H9 (cell line): ENCODE data around the gene MTARC1. TPM values are rescaled to one million over a fixed set of nuclear protein-coding genes. Genes with fewer than 3 reads are reported as not detected.

ENCODE experiments used
- DNase-seq: peaks from one replicate; pipeline ENCODE4 v3.0.0-alpha.2; 2017
- H2AFZ ChIP-seq: one replicate; pipeline ENCODE4 v1.6.1; 2013; ENCODE audit warnings: mild to moderate bottlenecking, low read length, control low read depth, moderate library complexity
- H2AK5ac ChIP-seq: 2 replicates; pipeline ENCODE4 v1.6.1; 2013; ENCODE audit warnings: low read length, control low read depth, mixed read lengths; ENCODE audit not compliant: insufficient read length
- H2BK120ac ChIP-seq: one replicate; pipeline ENCODE4 v1.6.1; 2013; ENCODE audit warnings: low read depth, mild to moderate bottlenecking, low read length, control low read depth, inconsistent platforms; ENCODE audit not compliant: poor library complexity, severe bottlenecking
- H2BK12ac ChIP-seq: 2 replicates; pipeline ENCODE4 v1.6.1; 2013; ENCODE audit warnings: low read length, control low read depth, mixed read lengths, low read depth; ENCODE audit not compliant: insufficient read length
- H2BK15ac ChIP-seq: 2 replicates; pipeline ENCODE4 v1.6.1; 2013; ENCODE audit warnings: low read depth, low read length, control low read depth
- H2BK20ac ChIP-seq: one replicate; pipeline ENCODE4 v1.6.1; 2013; ENCODE audit warnings: low read depth, mild to moderate bottlenecking, low read length, control low read depth, inconsistent platforms; ENCODE audit not compliant: poor library complexity, severe bottlenecking
- H2BK5ac ChIP-seq: 2 replicates; pipeline ENCODE4 v1.6.1; 2013; ENCODE audit warnings: low read length, control low read depth, mixed read lengths; ENCODE audit not compliant: insufficient read length
- H3K14ac ChIP-seq: 2 replicates; pipeline ENCODE4 v1.6.1; 2013; ENCODE audit warnings: low read length, control low read depth; ENCODE audit not compliant: insufficient read depth
- H3K18ac ChIP-seq: 2 replicates; pipeline ENCODE4 v1.6.1; 2013; ENCODE audit warnings: low read depth, mild to moderate bottlenecking, mixed read lengths, low read length, control low read depth; ENCODE audit not compliant: insufficient read length
- H3K23ac ChIP-seq: 2 replicates; pipeline ENCODE4 v1.6.1; 2013; ENCODE audit warnings: low read length, control low read depth, mixed read lengths, low read depth; ENCODE audit not compliant: insufficient read length
- H3K23me2 ChIP-seq: 2 replicates; pipeline ENCODE4 v1.6.1; 2013; ENCODE audit warnings: low read depth, mild to moderate bottlenecking, mixed read lengths, low read length, control low read depth; ENCODE audit not compliant: insufficient read length, poor library complexity, severe bottlenecking
- H3K27ac ChIP-seq: 2 replicates; pipeline ENCODE4 v1.5.1; 2013; ENCODE audit warnings: low read length, control low read depth, mixed read lengths, low read depth; ENCODE audit not compliant: insufficient read length
- H3K27me3 ChIP-seq: 2 replicates; pipeline ENCODE4 v1.6.1; 2013; ENCODE audit warnings: low read length, control low read depth, inconsistent platforms; ENCODE audit not compliant: insufficient read depth
- H3K4ac ChIP-seq: 2 replicates; pipeline ENCODE4 v1.6.1; 2013; ENCODE audit warnings: low read depth, mild to moderate bottlenecking, control low read depth, inconsistent platforms, low read length, moderate library complexity
- H3K4me1 ChIP-seq: 2 replicates; pipeline ENCODE4 v1.6.1; 2013; ENCODE audit warnings: low read length, control low read depth, inconsistent platforms; ENCODE audit not compliant: insufficient read depth
- H3K4me2 ChIP-seq: 2 replicates; pipeline ENCODE4 v1.6.1; 2013; ENCODE audit warnings: low read length, control low read depth, mixed read lengths; ENCODE audit not compliant: insufficient read length, insufficient read depth
- H3K56ac ChIP-seq: 2 replicates; pipeline ENCODE4 v1.6.1; 2013; ENCODE audit warnings: low read depth, mild to moderate bottlenecking, mixed read lengths, low read length, control low read depth; ENCODE audit not compliant: insufficient read length
- H3K79me1 ChIP-seq: 2 replicates; pipeline ENCODE4 v1.6.1; 2013; ENCODE audit warnings: low read depth, mild to moderate bottlenecking, moderate library complexity, low read length, control low read depth, inconsistent platforms; ENCODE audit not compliant: insufficient read depth, poor library complexity, severe bottlenecking
- H3K79me2 ChIP-seq: 2 replicates; pipeline ENCODE4 v1.6.1; 2013; ENCODE audit warnings: low read length, control low read depth, inconsistent platforms; ENCODE audit not compliant: insufficient read depth
- H3K9ac ChIP-seq: 2 replicates; pipeline ENCODE4 v1.6.1; 2013; ENCODE audit warnings: low read length, control low read depth, mixed read lengths; ENCODE audit not compliant: insufficient read length; ENCODE audit errors: extremely low read depth
- H3K9me3 ChIP-seq: one replicate; pipeline ENCODE4 v1.6.1; 2013; ENCODE audit warnings: low read depth, low read length, inconsistent platforms; ENCODE audit not compliant: control insufficient read depth
- H3T11ph ChIP-seq: one replicate; pipeline ENCODE4 v1.6.1; 2013; ENCODE audit warnings: mild to moderate bottlenecking, low read length, control low read depth, inconsistent platforms
- H4K20me1 ChIP-seq: one replicate; pipeline ENCODE4 v1.6.1; 2013; ENCODE audit not compliant: control insufficient read depth, insufficient read length, insufficient read depth
- H4K5ac ChIP-seq: 2 replicates; pipeline ENCODE4 v1.6.1; 2013; ENCODE audit warnings: low read depth, mild to moderate bottlenecking, mixed read lengths, low read length, control low read depth; ENCODE audit not compliant: insufficient read length
- H4K8ac ChIP-seq: replicated peaks from 2 replicates; pipeline ENCODE4 v1.6.1; 2013; ENCODE audit warnings: low read length, control low read depth, mixed read lengths, low read depth; ENCODE audit not compliant: insufficient read length
- H4K91ac ChIP-seq: 2 replicates; pipeline ENCODE4 v1.6.1; 2013; ENCODE audit warnings: low read depth, mild to moderate bottlenecking, moderate library complexity, mixed read lengths, low read length, control low read depth; ENCODE audit not compliant: insufficient read length
- H3K27ac Mint-ChIP-seq, 3 experiments: 2 replicates in 2 of 3; 3 replicates in 1 of 3; pipeline ENCODE4 v1.8.0; 2020 to 2021; ENCODE audit warnings: mixed read lengths in 3 of 3, mild to moderate bottlenecking in 1 of 3, moderate library complexity in 1 of 3
- H3K27me3 Mint-ChIP-seq: 2 replicates; pipeline ENCODE4 v1.8.0; 2021; ENCODE audit warnings: low read depth, mild to moderate bottlenecking, moderate library complexity, mixed read lengths
- H3K36me3 Mint-ChIP-seq, 3 experiments: 2 replicates in 2 of 3; 3 replicates in 1 of 3; pipeline ENCODE4 v1.8.0; 2020 to 2021; ENCODE audit warnings: low read depth in 3 of 3, mixed read lengths in 3 of 3; ENCODE audit not compliant: insufficient read depth in 1 of 3
- H3K4me1 Mint-ChIP-seq, 2 experiments: 2 replicates each; pipeline ENCODE4 v1.8.0; 2020; ENCODE audit warnings: mixed read lengths in 2 of 2
- H3K4me3 Mint-ChIP-seq, 2 experiments: 2 replicates in 1 of 2; 3 replicates in 1 of 2; pipeline ENCODE4 v1.8.0; 2020 to 2021; ENCODE audit warnings: mild to moderate bottlenecking in 2 of 2, mixed read lengths in 2 of 2, moderate library complexity in 1 of 2
- H3K9me3 Mint-ChIP-seq, 2 experiments: 2 replicates in 1 of 2; 3 replicates in 1 of 2; pipeline ENCODE4 v1.8.0; 2020; ENCODE audit warnings: mild to moderate bottlenecking in 2 of 2, mixed read lengths in 2 of 2, moderate library complexity in 1 of 2
- WGBS: extraction: QIAGEN DNeasy Blood & Tissue Kit; methylation state at CpG from one replicate; pipeline ENCODE4 v1.1.7; 2013; ENCODE audit warnings: missing lambda C conversion rate, low lambda C conversion rate, mixed read lengths; ENCODE audit not compliant: insufficient read length; ENCODE audit errors: extremely low coverage; 5-methylcytosine and 5-hydroxymethylcytosine counted together
- total RNA-seq: library from RNA; stranded (reverse); gene quantifications from 2 replicates; pipeline ENCODE4 v1.2.1, GENCODE V29; 2021
- TF ChIP-seq, protein P1 (sequence below): fragments of 200-600 bp; sonication (generic); conservative IDR thresholded peaks from 3 replicates; pipeline ENCODE4 v1.8.0; 2021; ENCODE audit warnings: antibody characterized with exemption, mild to moderate bottlenecking

The MTARC1 gene
- total RNA-seq, 1 experiment from 2014 or later: 33.7 TPM

DNA sequence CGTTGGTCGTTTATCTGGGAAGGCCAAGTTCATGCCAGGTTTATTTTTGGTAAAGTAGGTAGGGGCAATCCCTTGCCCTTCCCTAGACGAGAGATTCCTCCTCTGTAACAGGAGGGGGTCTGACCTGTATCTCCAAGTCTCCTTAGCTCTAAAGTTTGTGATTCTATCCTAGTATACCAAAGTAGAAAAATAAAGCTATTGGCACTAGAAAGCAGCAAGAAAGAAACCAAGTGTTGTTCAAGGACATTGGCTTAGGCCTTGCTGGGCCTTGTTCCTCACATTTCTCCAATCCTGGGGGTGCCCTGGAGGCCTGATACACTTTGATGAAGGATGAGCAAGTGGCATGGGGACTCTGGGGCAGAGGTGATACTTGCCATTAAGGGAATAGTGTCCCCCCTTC is 37.8 kb upstream of the MTARC1 start:
- Histone ChIP-seq H2BK120ac (no peak overlapping the region), H3K27ac (no peak overlapping the region), H3K27me3 (peaks cover 8% of the 10 kb centered on the region), H4K5ac (no peak overlapping the region), H3K23ac (no peak overlapping the region), H2BK20ac (no peak overlapping the region), H3K4ac (no peak overlapping the region), H4K91ac (no peak overlapping the region), H2AFZ (no peak overlapping the region), H3K18ac (no peak overlapping the region), H2BK5ac (no peak overlapping the region), H2AK5ac (no peak overlapping the region), H3K4me1 (no peaks in the 10 kb centered on the region; the same call in 1 of the 2 replicates), H4K20me1 (no peaks in the 10 kb centered on the region), H2BK15ac (no peak overlapping the region), H3K79me2 (no peaks in the 10 kb centered on the region), H3T11ph (no peak overlapping the region), H3K56ac (no peak overlapping the region), H4K8ac (no peak overlapping the region), H3K9me3 (no peaks in the 10 kb centered on the region), H3K14ac (no peak overlapping the region), H2BK12ac (no peak overlapping the region), H3K9ac (no peak overlapping the region), H3K79me1 (no peaks in the 10 kb centered on the region), H3K4me2 (peak overlapping the region; percentile 88), H3K23me2 (peaks cover 15% of the 10 kb centered on the region)
- no peaks in the 10 kb centered on the region for H3K9me3 Mint-ChIP-seq
- peak overlapping the region; percentile 76 to 89 for H3K4me3 Mint-ChIP-seq
- H3K4me1 Mint-ChIP-seq: peaks cover 39 to 44% of the 10 kb centered on the region in 2 experiments
- H3K27ac Mint-ChIP-seq: no peak overlapping the region
- TF ChIP-seq, protein P1, sequence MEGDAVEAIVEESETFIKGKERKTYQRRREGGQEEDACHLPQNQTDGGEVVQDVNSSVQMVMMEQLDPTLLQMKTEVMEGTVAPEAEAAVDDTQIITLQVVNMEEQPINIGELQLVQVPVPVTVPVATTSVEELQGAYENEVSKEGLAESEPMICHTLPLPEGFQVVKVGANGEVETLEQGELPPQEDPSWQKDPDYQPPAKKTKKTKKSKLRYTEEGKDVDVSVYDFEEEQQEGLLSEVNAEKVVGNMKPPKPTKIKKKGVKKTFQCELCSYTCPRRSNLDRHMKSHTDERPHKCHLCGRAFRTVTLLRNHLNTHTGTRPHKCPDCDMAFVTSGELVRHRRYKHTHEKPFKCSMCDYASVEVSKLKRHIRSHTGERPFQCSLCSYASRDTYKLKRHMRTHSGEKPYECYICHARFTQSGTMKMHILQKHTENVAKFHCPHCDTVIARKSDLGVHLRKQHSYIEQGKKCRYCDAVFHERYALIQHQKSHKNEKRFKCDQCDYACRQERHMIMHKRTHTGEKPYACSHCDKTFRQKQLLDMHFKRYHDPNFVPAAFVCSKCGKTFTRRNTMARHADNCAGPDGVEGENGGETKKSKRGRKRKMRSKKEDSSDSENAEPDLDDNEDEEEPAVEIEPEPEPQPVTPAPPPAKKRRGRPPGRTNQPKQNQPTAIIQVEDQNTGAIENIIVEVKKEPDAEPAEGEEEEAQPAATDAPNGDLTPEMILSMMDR: no peak
- no peak for DNase-seq
- H3K36me3 Mint-ChIP-seq: peaks cover 0 to 4% (median 2%) of the 10 kb centered on the region in 3 experiments; a peak in 4 of 7 replicates
- H3K27me3 Mint-ChIP-seq: peaks cover 61% of the 10 kb centered on the region
- no CpG with 5 or more reads among the region's 3 CpGs for WGBS
